Measurements from ENCODE around the gene MACROD2.

Gene MACROD2

GRCh38 chr20:14783766-14784165 is 788.5 kb downstream of the MACROD2 start:
- no peak for DNase-seq

DNA sequence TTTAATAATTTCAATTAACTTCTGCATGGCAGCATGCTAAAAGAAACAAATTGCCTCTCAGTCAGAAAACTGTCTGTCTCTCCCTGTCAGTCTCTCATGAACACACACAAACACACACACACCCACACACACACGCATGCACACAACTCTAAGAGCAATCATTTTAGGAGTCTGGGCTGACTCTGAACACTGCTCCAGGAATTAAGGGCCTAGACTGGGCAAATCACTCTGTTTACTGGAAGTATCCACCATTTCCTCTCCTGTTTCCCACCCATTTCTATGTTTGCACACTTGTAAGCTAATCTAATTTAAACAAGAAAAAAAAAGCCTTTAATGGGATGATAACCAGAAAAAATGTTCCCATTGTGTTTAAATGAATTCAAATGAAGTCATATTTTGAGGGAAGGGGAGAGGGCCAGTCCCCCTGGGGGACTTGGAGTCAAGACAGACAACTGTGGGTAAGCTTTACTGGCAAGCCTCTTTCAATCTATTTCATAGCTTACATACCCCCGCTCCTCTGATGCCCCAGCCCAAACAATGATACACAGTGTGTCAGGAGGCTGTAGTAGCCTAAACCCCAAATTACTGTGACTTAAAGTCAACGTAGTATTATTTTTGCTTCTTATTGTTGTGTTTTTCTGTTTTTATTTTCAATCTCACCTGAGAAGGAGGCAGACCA is 789.9 kb downstream of the MACROD2 start:
- no peak for DNase-seq

GRCh38 chr20:14790190-14790589 is 794.9 kb downstream of the MACROD2 start:
- DNase-seq, result no peak

DNA sequence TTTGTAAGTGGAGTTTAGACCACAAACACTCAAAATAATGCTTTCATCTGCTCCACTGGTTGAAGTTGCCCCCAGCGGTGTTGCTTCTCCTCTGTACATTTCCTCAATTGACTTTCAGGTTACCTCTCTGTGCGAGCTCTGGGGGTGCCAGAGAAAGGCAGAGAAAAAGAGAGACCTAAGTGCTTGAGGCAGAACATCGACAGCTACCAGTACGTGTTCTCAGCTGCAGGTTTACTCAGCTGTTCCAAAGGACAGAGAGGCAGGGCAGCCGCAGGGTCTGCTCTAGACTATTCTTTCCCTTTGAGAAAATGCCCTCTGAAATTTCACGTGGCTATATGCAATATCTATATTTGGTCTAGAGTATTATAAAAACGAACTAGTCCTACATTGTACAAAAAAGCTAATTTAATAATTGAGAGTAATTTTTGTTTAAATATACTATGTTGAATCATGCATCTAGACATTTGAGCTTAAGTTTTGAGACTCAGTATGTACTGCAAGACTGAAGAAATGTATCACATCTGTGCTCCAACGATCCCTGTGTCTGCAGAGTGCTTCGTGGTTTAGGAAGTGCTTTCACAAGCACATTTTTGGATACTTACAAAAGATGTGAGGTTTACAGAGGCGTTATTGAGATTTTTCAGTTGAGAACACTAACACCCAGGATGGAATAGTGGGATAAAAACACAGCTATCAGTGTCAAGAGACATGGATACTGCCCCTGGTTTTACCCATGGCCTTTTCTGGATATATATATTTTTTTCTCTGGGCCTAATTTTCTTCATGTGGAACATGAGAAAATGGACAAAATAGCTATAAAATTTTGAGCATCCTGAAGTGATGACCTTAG is 795.7 kb downstream of the MACROD2 start:
- no peak for DNase-seq

- DNase-seq, result no peak
Measured at GRCh38 chr20:14792915-14793314, 797.6 kb downstream of the MACROD2 start.

GRCh38 chr20:14799545-14800216 is 804.4 kb downstream of the MACROD2 start:
- no peak for DNase-seq

DNA sequence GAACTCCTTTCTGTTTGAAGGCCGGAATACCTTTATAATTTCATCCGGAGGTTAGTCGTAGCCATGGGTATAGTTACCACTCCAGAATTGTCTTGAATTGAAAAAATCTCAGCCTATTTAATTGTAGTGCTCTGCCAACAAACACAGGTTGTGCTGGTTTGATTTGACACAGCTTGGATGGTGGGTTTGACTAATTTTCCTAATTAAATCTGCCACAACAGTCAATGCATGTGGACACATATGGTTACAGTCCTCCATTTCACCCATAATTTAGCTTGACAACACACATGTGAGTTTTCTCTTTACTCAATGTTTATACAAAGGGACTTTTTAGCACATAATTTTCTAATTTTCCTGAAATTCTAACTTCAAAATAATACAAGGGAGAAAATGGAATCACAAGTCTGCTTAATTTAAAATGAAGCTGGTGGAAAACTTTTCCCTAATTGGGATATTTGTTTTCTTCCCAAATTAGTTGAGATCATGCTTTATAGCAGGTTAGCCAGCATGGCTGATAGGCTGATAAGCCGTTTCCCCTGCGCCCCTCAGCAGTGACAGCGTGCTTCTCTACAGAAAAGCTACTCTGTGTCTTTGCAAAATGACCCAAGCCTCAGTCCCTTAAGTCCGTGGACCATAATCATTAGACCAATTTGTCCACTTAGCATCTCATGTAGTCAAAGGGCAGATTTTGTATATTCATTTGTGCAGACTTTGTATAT is 805.5 kb downstream of the MACROD2 start:
- DNase-seq, result no peak

DNA sequence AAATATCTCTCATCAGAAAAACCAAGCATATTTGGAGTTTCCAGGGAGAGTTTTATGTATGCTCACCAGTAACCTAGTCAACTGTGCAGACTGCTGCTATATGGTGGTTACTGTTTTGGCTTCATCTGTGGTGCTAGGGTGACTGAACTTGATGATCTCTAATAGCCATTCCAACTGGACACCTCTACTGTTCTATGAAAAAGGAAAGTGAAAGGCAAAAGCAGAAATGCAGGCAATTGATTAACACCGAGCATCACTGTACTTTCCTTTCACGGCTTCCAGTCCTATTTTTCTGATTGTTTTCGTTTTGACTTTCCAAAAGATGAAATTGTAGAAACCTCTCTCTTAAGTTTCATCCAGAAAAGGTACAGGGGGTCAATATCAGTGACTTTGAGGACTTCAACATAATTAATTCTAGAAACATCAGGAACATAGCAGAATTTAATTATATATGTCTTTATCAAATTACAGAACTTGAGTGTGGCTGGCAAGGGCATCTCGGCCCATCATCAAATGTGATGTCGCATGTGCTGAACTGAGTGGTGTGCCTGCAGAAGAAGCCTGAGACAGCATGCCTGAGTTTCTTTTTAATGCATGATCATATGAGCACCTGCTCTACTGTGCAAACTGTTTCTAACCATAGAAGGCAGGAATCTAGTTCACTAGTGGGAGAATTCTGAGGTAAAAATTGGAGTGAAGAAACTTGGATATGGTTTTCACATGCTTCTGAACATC is 806.4 kb downstream of the MACROD2 start:
- no peak for DNase-seq

DNA sequence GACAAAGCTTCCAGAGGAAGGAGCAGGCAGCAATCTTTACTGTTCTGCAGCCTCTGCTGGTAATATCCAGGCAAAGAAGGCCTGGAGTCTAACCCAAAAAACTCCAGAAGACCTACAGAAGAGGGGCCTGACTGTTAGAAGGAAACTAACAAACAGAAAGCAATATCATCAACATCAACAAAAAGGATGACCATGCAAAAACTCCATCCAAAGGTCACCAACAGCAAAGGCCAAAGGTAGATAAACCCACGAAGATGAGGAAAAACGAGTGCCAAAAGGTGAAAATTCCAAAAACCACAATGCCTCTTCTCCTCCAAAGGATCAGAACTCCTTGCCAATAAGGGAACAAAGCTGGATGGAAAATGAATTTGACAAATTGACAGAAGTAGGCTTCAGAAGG is 811.9 kb downstream of the MACROD2 start:
- no peak for DNase-seq

- DNase-seq, result no peak
Measured at GRCh38 chr20:14815340-14815739, 820.0 kb downstream of the MACROD2 start.

GRCh38 chr20:14816471-14816870 is 821.2 kb downstream of the MACROD2 start:
- no peak for DNase-seq

DNA sequence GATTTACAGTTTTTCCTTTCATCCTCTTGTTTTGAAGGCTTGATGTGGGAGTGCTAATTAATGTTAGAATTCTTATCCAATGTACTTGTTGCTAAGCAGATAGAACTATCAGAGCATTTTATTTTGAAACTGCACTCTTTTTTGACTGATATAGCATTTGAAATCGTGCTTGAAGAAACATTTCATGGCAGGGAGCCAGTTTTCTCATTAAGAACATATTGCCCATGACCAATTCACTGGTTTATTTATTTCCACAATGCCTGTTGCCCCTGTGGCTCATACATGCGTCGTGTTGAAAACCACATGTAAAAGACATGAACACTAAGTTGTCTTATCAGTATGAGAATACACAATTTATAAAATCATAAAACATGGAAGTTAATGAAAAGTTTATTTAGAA is 821.8 kb downstream of the MACROD2 start:
- no peak for DNase-seq

- DNase-seq, result no peak
Measured at GRCh38 chr20:14820771-14821170, 825.5 kb downstream of the MACROD2 start.

DNA sequence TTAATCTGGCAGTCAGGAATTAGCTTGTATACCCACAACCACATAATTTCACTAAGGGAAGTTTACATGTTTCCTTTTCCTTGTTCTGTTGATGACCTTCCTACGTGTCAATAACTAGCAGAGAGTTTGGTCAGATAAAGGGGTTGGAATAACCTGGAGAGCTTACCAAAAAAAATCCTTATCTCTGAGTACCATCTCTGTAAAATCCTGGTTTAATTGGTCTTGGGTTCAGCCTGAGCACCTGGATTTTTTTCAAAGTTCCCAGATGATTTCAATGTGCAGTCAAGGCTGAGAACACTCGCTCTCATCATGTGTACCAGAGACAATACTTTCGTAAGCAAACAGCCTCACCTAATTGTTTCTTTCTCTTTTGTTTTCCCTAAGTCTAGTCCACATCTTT is 825.9 kb downstream of the MACROD2 start:
- no peak for DNase-seq

- DNase-seq, result no peak
Measured at GRCh38 chr20:14824996-14825395, 829.7 kb downstream of the MACROD2 start.

DNA sequence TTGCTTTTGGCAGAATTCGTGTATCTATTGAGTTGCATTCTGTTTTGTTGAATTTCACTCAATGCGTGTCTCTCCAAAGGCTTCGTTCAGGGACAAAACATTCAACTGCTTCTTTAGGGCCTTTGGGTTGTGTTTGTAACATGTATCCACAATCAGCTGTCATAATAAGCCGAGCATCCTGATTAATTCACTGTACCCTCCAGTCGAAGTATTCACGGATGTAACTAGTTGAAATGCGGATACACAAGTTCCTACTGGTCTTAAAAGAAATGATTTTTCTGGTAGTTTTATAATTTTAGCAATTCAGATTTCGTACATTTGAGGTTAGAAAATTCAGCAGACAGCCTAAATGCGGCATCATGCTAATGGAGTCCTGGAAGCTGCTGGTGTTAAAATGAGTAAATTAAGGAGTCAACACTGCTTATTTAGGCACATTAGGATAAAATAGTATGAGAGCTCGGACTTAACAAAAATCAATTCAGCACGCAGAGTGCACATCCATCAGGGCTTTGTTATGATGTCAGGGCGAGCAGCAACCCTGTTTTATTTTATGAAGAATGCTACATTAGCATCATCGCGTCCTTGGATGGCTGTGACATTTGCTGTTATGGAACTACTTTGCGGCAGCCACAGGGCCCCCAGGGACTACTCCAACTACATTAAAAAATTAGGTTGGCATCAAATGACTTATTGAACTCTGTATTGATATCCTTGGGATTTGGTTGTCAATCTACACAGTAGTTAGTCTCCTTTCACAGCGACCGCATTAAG is 831.4 kb downstream of the MACROD2 start:
- no peak for DNase-seq

DNA sequence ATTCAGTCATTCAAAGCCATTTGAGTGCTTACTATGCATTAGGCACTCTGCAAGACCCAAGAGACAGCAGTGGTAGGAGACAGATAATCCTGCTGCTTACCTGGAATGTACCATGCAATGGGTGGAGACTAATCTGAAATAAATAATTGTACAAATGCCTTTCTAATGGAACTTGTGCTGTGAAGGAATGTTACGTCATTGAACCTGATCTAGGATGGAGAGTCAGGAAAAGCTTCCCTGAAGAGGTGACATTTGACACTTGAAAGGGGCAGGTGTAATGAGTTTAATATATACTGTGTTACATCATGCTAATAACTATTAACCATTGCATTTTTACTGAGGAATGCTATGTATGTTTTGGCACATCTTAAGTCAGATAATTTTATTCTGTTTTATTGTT is 833.1 kb downstream of the MACROD2 start:
- no peak for DNase-seq

DNA sequence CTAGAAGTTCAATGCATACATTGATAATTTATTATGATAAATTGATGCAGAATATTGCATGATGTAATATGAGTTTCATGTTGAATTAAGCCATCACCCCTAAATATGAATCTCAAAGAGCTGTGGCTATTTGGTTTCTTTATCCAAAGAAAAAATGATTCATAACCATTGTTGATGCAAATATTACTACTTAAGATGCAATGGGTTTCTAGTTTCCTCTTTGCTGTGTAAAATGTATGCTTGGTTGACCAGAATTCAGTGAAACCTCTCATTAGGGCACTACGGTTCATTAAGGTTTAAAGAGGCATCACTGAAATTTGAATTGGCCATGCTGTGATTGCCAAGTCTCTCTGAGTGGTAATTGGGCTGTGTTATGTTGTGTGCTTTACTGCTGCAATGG is 834.6 kb downstream of the MACROD2 start:
- no peak for DNase-seq

DNA sequence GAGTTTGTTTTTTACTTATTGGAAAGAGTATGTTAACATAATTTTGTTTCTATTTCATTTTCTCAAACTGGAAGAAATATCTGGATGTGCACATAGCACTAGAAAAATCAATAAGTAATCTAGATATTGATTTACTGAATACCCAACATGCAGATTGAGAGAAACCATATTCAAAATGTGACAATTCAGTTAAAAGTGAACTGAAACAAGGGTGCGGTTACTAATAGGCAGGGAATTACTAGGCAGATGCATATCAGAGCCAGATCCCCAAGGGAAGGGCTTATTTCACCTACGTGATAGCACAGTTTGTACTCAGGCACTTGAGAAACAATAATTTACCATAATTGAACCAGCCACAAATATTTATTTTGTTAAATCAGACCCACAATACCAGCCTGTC is 835.1 kb downstream of the MACROD2 start:
- DNase-seq, result no peak

GRCh38 chr20:14830899-14831298 is 835.6 kb downstream of the MACROD2 start:
- no peak for DNase-seq

DNA sequence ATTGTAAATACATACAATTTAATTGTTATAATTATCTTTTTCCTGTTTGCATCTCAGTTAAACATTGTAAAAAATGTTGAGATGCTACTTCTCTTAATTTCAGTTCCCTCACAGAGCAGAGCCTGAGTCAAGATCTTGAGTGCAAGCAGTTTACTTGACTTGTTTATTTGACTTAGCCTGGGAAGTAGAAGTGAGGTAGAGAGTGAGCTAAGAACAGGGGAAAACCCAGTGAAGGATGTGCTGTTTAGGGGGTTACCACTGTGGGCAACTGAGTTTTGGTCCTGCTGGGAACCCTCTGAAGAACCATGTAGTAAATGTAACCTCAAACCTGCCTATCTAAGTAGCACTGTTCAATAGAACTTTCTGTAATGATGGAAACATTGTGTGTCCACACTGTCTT is 837.3 kb downstream of the MACROD2 start:
- no peak for DNase-seq
